Kidney epithelial cell (primary cell): ENCODE results near the gene PCBD2. TPM values are rescaled to one million over a fixed set of nuclear protein-coding genes. Genes with fewer than 3 reads are reported as not detected.

Experiments
- DNase-seq: peaks from one replicate; pipeline ENCODE4 v3.0.0-alpha.2; 2010; ENCODE audit warnings: low read depth
- H3K27me3 ChIP-seq: 2 replicates; pipeline ENCODE4 v1.6.0; 2011; ENCODE audit warnings: low read length; ENCODE audit not compliant: control insufficient read depth, insufficient read depth
- H3K36me3 ChIP-seq: 2 replicates; pipeline ENCODE4 v1.5.1; 2011; ENCODE audit warnings: low read length; ENCODE audit not compliant: control insufficient read depth, insufficient read depth
- H3K4me3 ChIP-seq: 2 replicates; pipeline ENCODE4 v1.5.1; 2011; ENCODE audit warnings: low read depth, mild to moderate bottlenecking, control low read depth, low read length
- CTCF ChIP-seq: IDR thresholded peaks from 2 replicates; pipeline ENCODE4 v1.5.1; 2011; ENCODE audit warnings: mild to moderate bottlenecking, moderate library complexity, low read length, control low read depth, inconsistent platforms; ENCODE audit not compliant: insufficient read depth, poor library complexity, severe bottlenecking
- total RNA-seq: library from RNA; depleted of rRNA; stranded (reverse); fragments of >200 nt; gene quantifications from 2 replicates; pipeline ENCODE4 v1.2.3, GENCODE V29; 2015

The PCBD2 gene
- total RNA-seq, 1 donor from 2014 or later, result 12.0 TPM

DNA sequence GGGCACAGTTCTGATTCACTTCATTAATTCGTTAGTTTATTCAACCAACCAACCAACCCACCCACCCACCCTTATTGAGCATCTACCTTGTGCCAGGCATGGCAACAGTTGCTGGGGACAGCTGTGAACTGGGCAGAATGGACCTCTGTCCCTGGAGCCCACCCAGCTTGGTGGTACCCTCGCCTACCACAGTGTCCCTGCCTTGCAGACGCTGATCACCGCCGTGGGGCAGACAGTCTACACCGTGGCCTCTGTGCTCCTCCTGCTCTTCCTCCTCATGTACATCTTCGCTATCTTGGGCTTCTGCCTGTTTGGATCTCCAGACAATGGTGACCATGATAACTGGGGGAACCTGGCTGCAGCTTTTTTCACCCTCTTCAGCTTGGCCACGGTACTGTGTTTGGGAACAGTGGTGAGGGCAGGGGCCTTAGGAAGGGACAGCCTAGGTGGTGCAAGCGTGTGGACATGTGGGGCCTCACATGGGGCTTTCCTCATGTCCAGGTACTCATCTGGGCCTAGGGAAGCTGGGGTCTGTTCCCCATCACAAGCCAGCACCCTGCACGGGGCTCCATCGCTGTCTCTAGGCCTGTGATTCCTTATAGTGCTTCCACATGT lies 102.9 kb downstream of the PCBD2 start:
- TF ChIP-seq CTCF, result no peak

GRCh38 chr5:135008556-135008955 lies 103.6 kb downstream of the PCBD2 start:
- TF ChIP-seq CTCF, result no peak
- no peak overlapping the region for H3K4me3 ChIP-seq
- no peaks in the 10 kb centered on the region for H3K36me3 ChIP-seq
- DNase-seq, result no peak
- H3K27me3 ChIP-seq, result no peaks in the 10 kb centered on the region

More for the DNA sequence above, 102.9 kb downstream of the PCBD2 start:
- H3K27me3 ChIP-seq, result no peaks in the 10 kb centered on the region
- H3K4me3 ChIP-seq, result no peak overlapping the region
- no peak for DNase-seq
- no peaks in the 10 kb centered on the region for H3K36me3 ChIP-seq

DNA sequence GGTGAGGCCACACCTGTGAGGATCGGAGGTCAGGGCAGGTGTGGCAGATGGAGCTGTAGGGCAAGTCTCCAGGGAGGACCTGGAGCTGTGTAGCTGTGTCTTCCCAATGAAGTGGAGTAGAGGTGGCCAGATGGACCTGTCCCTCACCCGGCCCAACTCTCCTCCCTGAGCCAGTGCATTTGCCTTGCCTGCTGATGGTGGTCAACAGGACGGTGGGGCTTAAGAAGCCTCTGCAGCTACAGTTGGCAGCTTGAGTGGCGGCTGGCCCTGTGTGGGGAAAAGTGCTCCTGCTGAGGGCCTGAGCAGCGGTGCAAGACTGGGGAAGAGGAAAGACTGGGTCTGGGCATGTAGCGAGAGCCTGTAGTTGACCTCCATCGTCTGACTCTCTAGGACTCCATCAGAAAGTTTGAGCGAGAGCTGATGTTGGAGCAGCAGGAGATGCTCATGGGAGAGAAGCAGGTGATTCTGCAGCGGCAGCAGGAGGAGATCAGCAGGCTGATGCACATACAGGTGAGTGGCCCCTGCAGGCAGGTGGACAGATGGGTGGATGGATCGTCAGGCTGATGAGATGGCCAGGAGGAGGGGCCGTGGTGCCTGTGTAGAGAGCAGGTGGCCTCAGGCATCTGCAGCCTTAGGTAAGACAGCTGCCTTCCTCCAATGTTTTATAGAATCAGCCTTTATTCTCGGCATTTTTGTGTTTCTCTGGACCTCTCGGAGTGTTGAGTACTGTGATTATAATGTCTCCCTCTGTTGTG lies 104.2 kb downstream of the PCBD2 start:
- no peak for TF ChIP-seq CTCF

GRCh38 chr5:135009736-135010501 lies 105.0 kb downstream of the PCBD2 start:
- H3K4me3 ChIP-seq, result no peak overlapping the region
- no peaks in the 10 kb centered on the region for H3K36me3 ChIP-seq
- DNase-seq, result no peak
- TF ChIP-seq CTCF, result no peak
- H3K27me3 ChIP-seq, result no peaks in the 10 kb centered on the region

More for the DNA sequence above, 104.2 kb downstream of the PCBD2 start:
- Histone ChIP-seq H3K36me3 (no peaks in the 10 kb centered on the region), H3K27me3 (no peaks in the 10 kb centered on the region), H3K4me3 (no peak overlapping the region)
- DNase-seq, result no peak

GRCh38 chr5:135010502-135011354 lies 105.8 kb downstream of the PCBD2 start:
- TF ChIP-seq CTCF, result no peak
- Histone ChIP-seq H3K4me3 (no peak overlapping the region), H3K36me3 (no peaks in the 10 kb centered on the region), H3K27me3 (no peaks in the 10 kb centered on the region)
- no peak for DNase-seq
